NCI-H82 treated with DMSO at 0.1 percent for 48 hours (cell line): ENCODE measurements around the gene CLINT1.

Experiments
- DNase-seq: peaks from one replicate; lab custom pipeline; 2025; ENCODE audit not compliant: unreplicated experiment; lab: John Stamatoyannopoulos, UW

The CLINT1 gene

DNA sequence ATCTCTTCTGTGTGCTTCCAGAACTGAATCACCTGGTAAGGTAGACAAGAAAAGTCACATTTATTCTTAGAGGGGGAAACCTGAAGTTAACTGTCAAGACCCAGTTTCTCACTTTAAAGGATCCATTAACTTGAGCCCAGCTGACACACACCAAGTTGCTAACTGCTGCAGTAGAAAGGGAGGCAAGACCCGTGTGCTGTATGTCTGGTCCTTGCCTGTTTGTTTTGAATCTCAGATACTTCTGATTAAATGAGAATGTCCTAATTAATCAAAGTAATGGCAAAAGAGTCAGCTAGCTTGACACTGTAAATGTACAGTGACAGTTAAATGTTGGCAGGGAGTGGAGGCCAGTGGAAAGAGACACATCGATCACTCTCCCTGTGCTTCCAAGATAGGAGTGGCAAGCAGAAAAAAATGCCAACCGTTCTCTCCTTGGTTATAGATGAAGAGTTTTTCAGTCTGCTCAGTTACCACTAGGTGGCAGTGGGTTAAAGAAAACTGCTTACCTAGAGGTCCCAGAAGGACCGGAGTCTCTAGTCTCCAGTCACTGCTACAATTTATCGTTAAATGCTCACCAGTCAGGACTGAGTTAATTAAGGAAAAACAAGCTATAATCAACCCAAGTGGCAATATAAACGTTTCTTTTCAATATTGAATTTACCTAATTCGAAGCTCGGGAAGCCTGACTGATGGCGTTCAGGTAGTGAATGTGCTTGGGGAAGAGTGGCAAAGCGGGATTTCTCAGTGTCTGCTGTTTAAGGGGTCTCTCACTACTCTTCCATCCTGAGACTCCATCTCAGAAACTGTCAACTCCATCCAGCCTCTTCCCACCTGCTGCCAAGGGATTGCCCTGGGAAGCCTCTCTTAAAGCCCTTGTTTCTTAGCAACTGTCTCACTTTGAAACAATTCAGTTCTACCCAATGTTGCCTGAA lies 97.0 kb downstream of the CLINT1 start:
- DNase-seq: peak; percentile 41

DNA sequence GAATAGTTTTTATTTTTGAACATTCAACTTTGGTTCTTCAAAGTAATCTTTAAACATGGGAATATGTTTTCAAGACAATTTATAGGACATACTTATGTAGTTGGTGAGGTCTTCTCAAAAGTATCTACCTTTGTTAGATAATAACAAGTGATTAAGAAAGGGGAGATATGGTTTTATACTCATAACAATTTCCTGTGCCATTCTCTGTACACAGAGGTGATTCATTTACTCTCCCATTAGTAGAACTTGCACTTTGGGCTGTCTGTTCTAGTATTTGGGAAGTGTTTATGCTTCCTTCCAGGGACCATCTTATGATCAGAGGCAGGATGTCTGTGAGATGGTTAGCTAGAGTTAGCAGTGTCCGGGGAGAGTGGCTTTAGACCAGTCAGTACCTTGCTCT lies 100.2 kb downstream of the CLINT1 start:
- no peak for DNase-seq

DNA sequence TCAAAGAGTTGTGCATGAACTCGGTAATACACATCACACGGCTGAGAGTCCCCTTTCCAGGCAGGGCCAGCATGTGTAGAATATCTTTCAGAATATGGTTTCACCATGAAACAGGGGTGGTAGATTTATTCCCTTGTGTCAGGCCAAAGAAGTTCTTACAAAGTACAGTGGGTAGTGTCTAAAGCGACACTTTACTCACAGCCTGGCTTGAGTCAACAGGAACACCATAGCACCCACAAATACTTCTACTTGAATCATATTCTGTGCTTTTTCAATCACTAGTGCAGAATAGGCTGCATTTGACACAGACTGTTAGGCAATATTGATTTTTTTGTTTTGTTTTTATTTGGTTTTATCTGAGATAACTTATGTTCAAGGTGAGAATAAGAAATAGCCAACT lies 102.8 kb downstream of the CLINT1 start:
- DNase-seq: no peak

DNA sequence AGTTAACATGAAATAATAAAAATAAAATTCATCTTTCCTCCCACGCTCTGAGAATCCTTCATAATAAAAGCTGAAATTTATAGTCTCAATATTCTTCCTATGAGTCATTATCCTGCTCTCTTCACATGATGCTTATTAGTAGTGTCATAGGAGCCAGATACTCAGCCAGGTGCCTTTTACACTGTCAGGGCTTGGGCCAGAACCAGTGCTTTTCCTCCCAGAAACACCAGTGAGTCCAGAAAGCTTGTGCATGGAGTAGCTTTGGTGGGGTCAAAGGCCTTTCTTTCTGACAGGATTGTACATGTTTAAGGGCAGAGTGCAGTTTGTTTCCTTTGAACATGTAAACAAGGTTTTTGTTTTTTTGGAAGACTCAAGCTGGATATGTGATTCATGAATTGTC lies 108.6 kb downstream of the CLINT1 start:
- no peak for DNase-seq

DNA sequence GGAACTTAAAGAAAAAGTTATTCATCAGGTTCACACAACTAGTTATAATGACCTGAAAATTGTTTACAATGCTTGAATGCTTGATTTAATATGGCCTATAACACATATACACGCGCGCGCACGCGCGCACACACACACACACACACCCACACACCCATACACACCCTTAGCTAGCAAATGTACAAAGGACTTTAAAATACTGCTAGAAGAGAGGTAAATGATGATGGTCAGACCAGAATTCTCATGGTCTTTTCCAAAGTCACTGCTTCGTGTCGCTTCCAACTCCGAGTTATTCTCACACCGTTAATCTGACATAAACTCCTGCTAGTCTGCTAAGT lies 109.5 kb downstream of the CLINT1 start:
- DNase-seq: no peak

DNA sequence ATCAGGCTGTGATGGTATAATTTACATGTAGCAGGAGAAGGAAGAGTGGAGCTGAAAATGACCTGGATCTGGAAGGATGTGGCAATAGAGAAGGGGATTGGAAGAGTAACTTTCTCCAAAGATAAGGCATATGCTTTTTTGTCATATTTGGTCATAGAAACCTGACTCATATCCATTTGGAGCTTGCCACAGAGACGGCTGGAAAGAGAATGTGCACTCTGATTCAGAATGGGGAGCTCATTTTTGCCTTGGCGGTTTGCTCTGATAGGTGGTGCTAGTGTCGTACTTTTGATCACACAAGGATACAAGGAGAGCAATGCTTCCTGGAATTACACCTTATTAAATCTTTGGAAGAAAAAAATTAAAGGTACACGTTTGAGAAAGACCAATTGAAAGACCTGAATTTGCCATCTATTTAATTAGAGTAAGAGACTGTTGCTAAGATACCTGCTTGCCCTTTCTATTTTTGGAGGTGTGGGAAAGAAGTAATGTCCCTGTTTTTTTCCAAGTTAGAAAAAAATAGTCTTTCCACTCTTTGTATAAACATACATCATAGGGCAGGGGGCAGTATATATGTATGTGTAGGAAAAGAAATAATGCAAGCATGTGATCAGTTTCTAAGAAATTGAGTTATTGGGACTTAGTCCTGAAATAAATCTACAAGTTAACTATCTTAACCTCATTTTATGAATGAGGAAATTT lies 110.0 kb downstream of the CLINT1 start:
- DNase-seq: no peak

DNA sequence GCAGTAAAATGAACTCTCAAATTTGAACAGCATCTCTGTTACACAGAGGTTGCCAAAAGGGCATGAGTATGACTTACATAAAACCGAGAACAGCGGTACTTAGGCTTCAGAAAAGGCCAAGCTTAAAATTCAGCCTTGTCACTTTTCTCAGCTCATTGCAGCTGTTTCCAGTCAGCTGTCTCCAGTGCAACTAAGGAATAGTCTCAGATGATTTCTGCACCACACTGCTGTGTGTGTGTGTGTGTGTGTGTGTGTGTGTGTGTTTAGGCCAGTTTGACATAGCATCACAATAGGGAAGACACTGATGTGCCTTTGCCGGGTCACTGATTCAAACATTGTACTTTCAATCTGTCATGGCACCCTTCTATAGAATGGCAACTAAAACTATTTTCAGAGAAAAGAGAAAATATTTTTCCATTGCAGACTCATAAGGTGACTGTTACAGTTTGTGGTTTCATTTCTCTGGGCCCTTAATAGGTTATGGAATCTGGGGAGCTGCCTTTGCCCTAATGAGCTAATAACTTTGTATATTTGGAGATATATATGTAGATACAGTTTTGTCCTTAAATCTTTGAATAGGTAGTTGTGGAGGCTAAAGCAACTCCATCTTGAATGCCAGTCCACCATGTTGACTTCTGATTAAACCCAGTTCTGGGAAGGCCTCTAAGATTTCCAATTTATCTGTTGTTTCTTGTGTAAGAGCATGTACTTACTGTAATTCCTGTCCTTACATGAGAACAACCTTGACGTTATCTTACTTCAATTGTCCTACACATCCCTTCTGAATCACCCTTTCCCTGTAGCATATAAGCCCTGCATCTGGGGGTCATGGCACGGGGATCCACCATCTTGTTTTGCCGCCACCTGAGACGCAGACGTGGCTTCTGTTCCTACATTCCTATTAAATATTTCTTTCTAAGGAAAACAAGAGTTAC lies 110.9 kb downstream of the CLINT1 start:
- DNase-seq: no peak

DNA sequence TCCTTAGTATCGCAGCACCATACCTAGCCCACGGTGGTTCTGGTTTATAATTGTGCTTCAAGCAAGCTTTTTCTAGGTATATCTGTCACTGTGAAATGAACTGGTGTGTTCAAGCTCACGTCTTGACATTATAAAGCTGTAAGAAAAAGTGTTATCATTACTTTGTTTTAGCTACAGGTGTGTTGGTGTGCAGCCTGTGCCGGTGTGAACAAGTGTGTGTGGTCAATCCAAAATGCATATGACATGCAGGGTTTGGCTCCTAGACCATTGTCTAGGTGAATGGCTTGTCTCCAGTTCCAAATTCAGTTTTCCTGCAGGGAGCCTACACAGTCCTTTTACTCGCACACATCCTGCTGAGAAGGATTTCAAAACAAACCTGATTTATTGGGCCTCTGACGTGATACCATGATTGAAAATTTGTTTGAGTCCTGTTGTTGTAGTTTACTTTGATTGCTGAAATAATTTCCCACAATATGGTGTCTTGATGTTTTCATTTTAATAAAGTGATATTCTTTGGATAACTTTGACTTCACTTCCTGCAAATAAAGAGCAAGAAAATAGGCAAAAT lies 111.7 kb downstream of the CLINT1 start:
- no peak for DNase-seq

DNA sequence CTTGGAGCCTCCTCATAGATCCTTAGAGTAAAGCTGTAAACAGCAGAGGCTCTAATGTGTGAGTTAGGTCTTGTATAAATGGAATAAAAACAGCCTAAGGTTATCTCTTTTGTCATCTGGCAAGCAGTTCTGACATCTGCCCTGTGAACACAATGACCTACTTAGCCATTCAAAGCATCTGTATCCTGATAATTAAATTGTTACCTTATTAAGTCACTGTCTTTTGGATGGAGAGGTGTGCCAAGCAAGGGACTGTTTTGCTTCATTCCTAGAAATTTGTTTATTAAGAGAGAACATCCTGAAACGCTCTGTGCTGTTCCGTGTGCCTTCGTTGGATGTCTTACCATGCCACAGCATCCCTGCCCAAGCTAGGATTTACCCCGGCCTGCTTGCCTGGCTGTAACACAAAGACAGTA lies 113.9 kb downstream of the CLINT1 start:
- no peak for DNase-seq

DNA sequence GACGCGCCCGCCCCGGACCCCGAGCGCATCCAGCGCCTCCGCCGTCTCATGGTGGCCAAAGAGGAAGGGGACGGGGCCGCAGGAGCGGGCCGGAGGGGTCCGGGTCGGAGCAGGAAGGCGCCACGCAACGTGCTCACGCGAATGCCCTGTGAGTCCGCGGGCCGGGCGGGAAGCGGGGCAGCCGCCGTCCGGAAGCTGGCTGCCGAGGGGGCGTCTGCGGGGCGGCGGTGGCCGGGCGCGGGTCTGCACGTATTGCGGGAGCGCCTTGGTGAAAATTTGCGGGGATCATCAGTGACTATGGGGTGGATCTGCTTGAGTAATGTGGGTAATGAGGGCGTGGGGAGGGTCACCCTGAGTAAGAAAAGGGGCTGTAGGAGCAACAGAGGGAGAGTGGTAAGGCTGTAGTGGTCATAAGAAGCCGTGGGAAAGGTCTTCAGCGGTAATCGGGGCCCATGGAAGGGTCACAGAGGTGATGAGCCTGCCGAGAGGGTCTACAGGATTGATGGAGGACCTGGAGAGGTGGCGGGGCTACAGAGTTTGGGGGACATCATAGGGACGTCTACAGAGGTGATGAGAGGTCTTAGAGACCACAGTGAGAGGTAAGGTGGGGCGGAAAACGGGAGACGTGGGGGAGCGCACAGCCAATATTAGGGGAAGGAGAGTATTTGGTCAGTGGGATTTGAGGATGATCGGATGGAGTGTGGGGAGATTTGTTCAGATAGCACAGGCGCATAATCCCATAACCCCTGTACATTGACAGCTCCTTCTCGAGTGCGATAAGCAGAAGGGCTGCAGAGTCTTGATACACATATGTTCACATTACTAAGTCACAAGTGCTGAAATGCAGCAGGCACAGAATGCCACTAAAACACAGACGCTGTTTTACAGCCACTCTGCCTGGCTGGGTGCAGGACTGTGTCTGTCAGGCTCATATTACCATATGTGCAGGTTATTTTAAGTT lies 114.6 kb downstream of the CLINT1 start:
- peak; percentile 33 for DNase-seq

DNA sequence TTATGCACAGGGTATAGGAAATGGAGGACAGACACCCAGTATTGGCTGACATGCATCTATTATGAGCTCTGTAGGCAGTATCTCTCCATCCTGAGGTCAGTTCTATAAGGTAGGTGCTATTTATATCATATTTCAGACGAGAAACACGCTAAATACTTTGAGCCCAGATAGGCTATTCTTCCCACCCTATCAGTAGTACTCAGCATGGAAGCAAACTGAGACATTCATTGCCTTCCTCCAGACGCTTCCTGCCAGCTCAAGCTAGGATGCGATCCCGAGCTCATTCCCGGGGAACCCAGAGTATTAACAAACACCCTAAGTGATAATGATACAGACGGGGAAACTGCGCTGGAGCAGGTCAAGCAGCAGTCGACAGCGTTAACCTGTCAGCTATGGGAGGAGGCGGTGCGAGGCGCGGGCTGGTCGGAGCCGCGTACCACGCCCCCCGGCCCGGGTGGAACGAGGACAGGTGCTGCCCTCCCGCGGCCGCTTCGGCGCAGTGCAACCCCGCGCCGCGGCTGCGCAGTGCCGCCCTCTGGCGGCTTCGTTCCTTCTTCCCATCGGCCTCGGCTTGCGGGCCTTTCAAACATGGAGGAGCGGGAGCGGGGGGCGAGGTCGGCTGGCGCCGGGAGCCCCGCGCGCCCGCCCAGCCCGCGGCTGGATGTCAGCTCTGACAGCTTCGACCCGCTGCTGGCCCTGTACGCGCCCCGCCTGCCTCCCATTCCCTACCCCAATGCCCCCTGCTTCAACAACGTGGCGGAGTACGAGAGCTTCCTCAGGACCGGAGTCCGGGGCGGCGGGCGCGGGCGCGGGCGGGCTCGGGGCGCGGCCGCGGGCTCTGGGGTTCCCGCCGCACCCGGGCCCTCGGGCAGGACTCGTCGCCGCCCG lies 115.5 kb downstream of the CLINT1 start, which contains the start of gene LSM11:
Gene LSM11, plus strand, starts transcription at position 550 of the 888 bp plus-strand sequence. Its CDS starts 39 bp downstream, at position 589.
- peak; percentile 28 for DNase-seq

DNA sequence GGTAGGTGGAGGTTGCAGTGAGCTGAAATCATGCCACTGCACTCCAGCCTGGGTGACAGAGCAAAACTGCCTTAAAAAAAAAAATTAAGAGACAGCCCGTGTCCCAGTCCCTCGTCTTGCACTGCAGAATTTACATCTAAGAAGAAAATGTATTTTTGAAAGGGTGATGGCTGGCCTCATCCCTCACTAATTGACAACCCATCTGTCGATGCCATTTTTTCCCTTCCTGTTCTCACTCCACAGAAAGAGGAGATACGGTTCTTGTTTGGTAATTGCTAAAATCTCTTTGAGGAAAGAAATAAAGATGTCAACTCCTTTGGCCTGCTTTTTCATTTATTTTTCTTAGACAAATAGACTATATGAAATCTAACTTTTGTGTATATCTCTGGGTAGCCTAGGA lies 117.8 kb downstream of the CLINT1 start:
- no peak for DNase-seq

DNA sequence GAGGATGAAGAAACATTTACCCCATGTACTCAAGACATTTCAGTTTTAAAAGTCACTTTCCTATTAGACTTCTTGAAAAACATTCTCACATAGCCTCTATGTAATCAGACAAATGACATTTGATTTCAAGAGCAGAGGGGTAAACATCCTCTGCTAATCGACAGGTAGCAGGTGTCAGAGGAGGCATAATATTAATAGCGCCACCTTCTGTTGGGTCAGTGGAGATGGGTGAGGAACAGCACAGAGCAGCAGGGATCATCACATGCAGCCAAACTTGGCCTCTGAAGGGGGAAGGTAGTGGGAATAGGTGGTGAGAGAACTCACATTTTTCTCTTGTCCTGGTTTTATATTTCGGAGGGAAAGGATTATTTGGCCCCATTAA lies 118.7 kb downstream of the CLINT1 start:
- no peak for DNase-seq

DNA sequence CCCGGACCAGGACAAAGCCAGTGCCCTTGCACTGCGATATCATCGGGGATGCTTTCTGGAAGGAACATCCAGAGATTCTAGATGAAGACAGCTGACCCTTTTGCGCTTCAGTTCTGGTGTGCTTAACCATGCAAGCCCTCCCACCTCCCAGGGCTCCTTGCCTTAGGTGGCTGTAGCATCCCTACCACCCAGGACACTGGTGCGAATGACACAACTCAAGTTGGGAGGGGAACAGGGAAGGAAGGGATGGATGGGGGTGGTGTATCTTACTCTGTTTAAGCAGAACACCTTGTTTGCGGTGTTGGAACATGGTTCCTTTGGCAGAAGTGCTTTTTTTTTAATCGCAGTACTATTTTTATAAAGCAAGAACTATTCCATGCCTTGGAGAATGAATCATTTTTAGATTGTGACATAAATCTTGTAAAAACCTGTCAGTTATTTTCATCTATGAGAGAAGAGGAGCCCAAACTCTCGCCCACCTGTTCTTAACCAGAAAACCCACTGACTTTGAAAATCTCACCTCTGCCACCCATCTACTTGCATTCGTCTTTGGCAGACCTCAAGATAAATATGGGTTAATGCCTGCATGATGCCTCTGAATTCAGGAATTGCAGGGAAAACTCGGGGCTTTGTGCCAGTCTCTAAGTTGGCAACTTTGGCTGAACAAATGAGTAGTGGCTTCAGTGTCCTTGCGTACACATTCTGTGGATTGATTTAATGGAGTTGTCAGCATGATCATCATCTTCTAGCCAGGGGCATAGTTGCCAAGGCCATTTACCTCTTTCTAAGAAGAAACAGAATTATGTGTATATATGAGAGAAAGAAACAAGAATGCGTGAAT lies 119.3 kb downstream of the CLINT1 start:
- DNase-seq: no peak

DNA sequence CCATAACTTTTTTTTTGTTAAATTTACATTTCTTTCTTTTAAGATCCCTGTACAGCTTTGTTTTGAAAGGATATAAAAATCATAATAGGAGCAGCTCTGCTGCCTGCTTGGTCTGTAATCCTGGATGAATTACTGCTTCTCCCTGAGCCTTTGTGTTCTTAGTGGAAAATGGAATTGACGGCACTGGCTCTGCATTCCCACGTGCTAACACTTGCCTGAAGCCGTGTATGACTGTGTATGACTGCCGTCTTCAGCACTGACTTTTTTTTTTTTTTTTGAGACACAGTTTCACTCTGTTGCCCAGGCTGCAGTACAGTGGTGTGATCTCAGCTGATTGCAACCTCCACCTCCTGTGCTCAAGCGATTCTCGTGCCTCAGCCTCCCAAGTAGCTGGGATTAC lies 123.0 kb downstream of the CLINT1 start:
- DNase-seq: no peak
